HUES48 (cell line): ENCODE data around the gene MLST8.
A peak's percentile ranks its signal among the peaks of the same experiment; 100 is the strongest.
"Not testable (repeated sequence)": the region's sequence is repeated elsewhere in the genome, so short reads cannot be mapped to it uniquely, and the experiment has no call there.

Experiments
- H3K27ac ChIP-seq: one replicate; pipeline ENCODE4 v1.7.0; 2013; ENCODE audit warnings: low read depth, low read length, inconsistent platforms
- H3K27me3 ChIP-seq: 2 replicates; pipeline ENCODE4 v1.6.1; 2013; ENCODE audit warnings: mild to moderate bottlenecking, low read length; ENCODE audit not compliant: control insufficient read depth, insufficient read depth
- H3K36me3 ChIP-seq: 2 replicates; pipeline ENCODE4 v1.6.1; 2013; ENCODE audit warnings: low read length; ENCODE audit not compliant: control insufficient read depth, insufficient read depth
- H3K4me1 ChIP-seq: 2 replicates; pipeline ENCODE4 v1.6.1; 2013; ENCODE audit warnings: mild to moderate bottlenecking, low read length; ENCODE audit not compliant: control insufficient read depth, insufficient read depth
- H3K4me3 ChIP-seq: 2 replicates; pipeline ENCODE4 v1.5.1; 2013; ENCODE audit warnings: mild to moderate bottlenecking, low read depth, low read length
- H3K9ac ChIP-seq: 2 replicates; pipeline ENCODE4 v1.6.1; 2013; ENCODE audit warnings: mild to moderate bottlenecking, low read depth, low read length, moderate library complexity
- H3K9me3 ChIP-seq: 2 replicates; pipeline ENCODE4 v1.6.1; 2013; ENCODE audit warnings: low read length; ENCODE audit not compliant: control insufficient read depth, insufficient read depth

MLST8 gene

GRCh38 chr16:2200313-2200712 lies 4.9 kb upstream of the MLST8 start:
- H3K4me3 ChIP-seq = no peak overlapping the region
- H3K36me3 ChIP-seq = no peaks in the 10 kb centered on the region
- no peak overlapping the region for H3K9ac ChIP-seq
- H3K4me1 ChIP-seq = no peaks in the 10 kb centered on the region
- no peaks in the 10 kb centered on the region for H3K9me3 ChIP-seq
- H3K27me3 ChIP-seq = peaks cover 38% of the 10 kb centered on the region
- H3K27ac ChIP-seq = no peak overlapping the region

- peaks cover 17% of the 10 kb centered on the region for H3K27me3 ChIP-seq
- peaks cover 19% of the 10 kb centered on the region for H3K36me3 ChIP-seq
- H3K4me3 ChIP-seq, H3K27ac ChIP-seq, H3K9ac ChIP-seq, H3K9me3 ChIP-seq, H3K4me1 ChIP-seq: not testable (repeated sequence)
Observed at GRCh38 chr16:2203119-2203688, 2.0 kb upstream of the MLST8 start.

- Histone ChIP-seq H3K27ac (no peak overlapping the region), H3K4me1 (no peaks in the 10 kb centered on the region), H3K36me3 (peaks cover 31% of the 10 kb centered on the region), H3K4me3 (peak overlapping the region; percentile 87), H3K27me3 (peaks cover 5% of the 10 kb centered on the region), H3K9me3 (no peaks in the 10 kb centered on the region), H3K9ac (peak overlapping the region; percentile 47; the same call in 1 of the 2 replicates)
Observed at GRCh38 chr16:2204416-2205103, 694 bp upstream of the MLST8 start.

GRCh38 chr16:2205967-2206313 lies 686 bp downstream of the MLST8 start:
- Histone ChIP-seq H3K9me3 (no peaks in the 10 kb centered on the region), H3K36me3 (peaks cover 31% of the 10 kb centered on the region), H3K9ac (peak overlapping the region; percentile 86), H3K27ac (peak overlapping the region; percentile 94), H3K4me1 (no peaks in the 10 kb centered on the region), H3K27me3 (no peaks in the 10 kb centered on the region), H3K4me3 (peak overlapping the region; percentile 87)

GRCh38 chr16:2206420-2206779 lies 1.1 kb downstream of the MLST8 start:
- Histone ChIP-seq H3K9me3 (no peaks in the 10 kb centered on the region), H3K27me3 (no peaks in the 10 kb centered on the region), H3K36me3 (peaks cover 31% of the 10 kb centered on the region), H3K9ac (no peak overlapping the region), H3K4me1 (no peaks in the 10 kb centered on the region), H3K27ac (no peak overlapping the region), H3K4me3 (peak overlapping the region; percentile 87)

- Histone ChIP-seq H3K9ac (no peak overlapping the region), H3K4me3 (no peak overlapping the region), H3K27me3 (no peaks in the 10 kb centered on the region), H3K36me3 (peaks cover 31% of the 10 kb centered on the region), H3K4me1 (no peaks in the 10 kb centered on the region), H3K27ac (no peak overlapping the region), H3K9me3 (no peaks in the 10 kb centered on the region)
Observed at GRCh38 chr16:2206780-2207433, 1.7 kb downstream of the MLST8 start.

- no peaks in the 10 kb centered on the region for H3K27me3 ChIP-seq
- no peaks in the 10 kb centered on the region for H3K9me3 ChIP-seq
- H3K4me3 ChIP-seq = no peak overlapping the region
- H3K27ac ChIP-seq = no peak overlapping the region
- no peak overlapping the region for H3K9ac ChIP-seq
- H3K4me1 ChIP-seq = 0 out of 2 replicates have a peak, but pooled peaks cover under 1% of the 10 kb centered on the region
- peaks cover 41% of the 10 kb centered on the region for H3K36me3 ChIP-seq
Observed at GRCh38 chr16:2207872-2208271, 2.6 kb downstream of the MLST8 start.

GRCh38 chr16:2208308-2208707 lies 3.1 kb downstream of the MLST8 start:
- Histone ChIP-seq H3K4me1 (peaks cover 5% of the 10 kb centered on the region; the same call in 1 of the 2 replicates), H3K36me3 (peaks cover 45% of the 10 kb centered on the region), H3K27me3 (no peaks in the 10 kb centered on the region), H3K4me3 (no peak overlapping the region), H3K9ac (no peak overlapping the region), H3K9me3 (no peaks in the 10 kb centered on the region), H3K27ac (no peak overlapping the region)

- Histone ChIP-seq H3K9ac (no peak overlapping the region), H3K4me3 (no peak overlapping the region), H3K9me3 (no peaks in the 10 kb centered on the region), H3K4me1 (peaks cover 6% of the 10 kb centered on the region; the same call in 1 of the 2 replicates), H3K27ac (no peak overlapping the region), H3K36me3 (peaks cover 45% of the 10 kb centered on the region), H3K27me3 (no peaks in the 10 kb centered on the region)
Observed at GRCh38 chr16:2208772-2209171, 3.5 kb downstream of the MLST8 start.

GRCh38 chr16:2209258-2210008 lies 4.2 kb downstream of the MLST8 start:
- H3K4me3 ChIP-seq = no peak overlapping the region
- H3K9me3 ChIP-seq = no peaks in the 10 kb centered on the region
- H3K4me1 ChIP-seq = peaks cover 6% of the 10 kb centered on the region; the same call in 1 of the 2 replicates
- H3K27ac ChIP-seq = no peak overlapping the region
- H3K9ac ChIP-seq = no peak overlapping the region
- H3K36me3 ChIP-seq = peaks cover 45% of the 10 kb centered on the region
- no peaks in the 10 kb centered on the region for H3K27me3 ChIP-seq

- H3K9me3 ChIP-seq = no peaks in the 10 kb centered on the region
- no peaks in the 10 kb centered on the region for H3K27me3 ChIP-seq
- H3K36me3 ChIP-seq = peaks cover 45% of the 10 kb centered on the region
- H3K4me1 ChIP-seq = peaks cover 6% of the 10 kb centered on the region; the same call in 1 of the 2 replicates
- H3K27ac ChIP-seq = no peak overlapping the region
- no peak overlapping the region for H3K9ac ChIP-seq
- H3K4me3 ChIP-seq = no peak overlapping the region
Observed at GRCh38 chr16:2210009-2210332, 4.7 kb downstream of the MLST8 start.
